GM12878 (cell line): ENCODE measurements around the gene NSFL1C. TPM values are rescaled to one million over a fixed set of nuclear protein-coding genes. Genes with fewer than 3 reads are reported as not detected.

ENCODE experiments used
- ATF7 ChIP-seq: fragments of 450-650 bp; IDR thresholded peaks from 2 replicates; pipeline ENCODE4 v1.6.1; 2016; ENCODE audit warnings: low read depth, mild to moderate bottlenecking
- CREB1 ChIP-seq: IDR thresholded peaks from 2 replicates; pipeline ENCODE4 v1.6.1; 2012; ENCODE audit warnings: low read depth, mild to moderate bottlenecking, inconsistent platforms
- NFYA ChIP-seq: IDR thresholded peaks from 2 replicates; pipeline ENCODE4 v1.6.1; 2011; ENCODE audit warnings: low read depth, mild to moderate bottlenecking, low read length, improper control_type of control experiment, borderline replicate concordance
- NRF1 ChIP-seq: conservative IDR thresholded peaks from 2 replicates; pipeline ENCODE4 v1.6.1; 2011; ENCODE audit warnings: mild to moderate bottlenecking, low read depth, low read length, improper control_type of control experiment
- SIX5 ChIP-seq: IDR thresholded peaks from 2 replicates; pipeline ENCODE4 v1.6.1; 2011; ENCODE audit warnings: mild to moderate bottlenecking, low read depth, low read length, moderate library complexity; ENCODE audit not compliant: severe bottlenecking
- SRF ChIP-seq, 2 experiments: IDR thresholded peaks; 2 replicates each; pipeline ENCODE4 v1.6.1; 2011; ENCODE audit warnings: low read depth in 2 of 2, low read length in 2 of 2, mild to moderate bottlenecking in 1 of 2, moderate library complexity in 1 of 2
- TAF1 ChIP-seq: IDR thresholded peaks from 2 replicates; pipeline ENCODE4 v1.6.1; 2011; ENCODE audit warnings: mild to moderate bottlenecking, low read depth, low read length, borderline replicate concordance
- TARDBP ChIP-seq: IDR thresholded peaks from 2 replicates; pipeline ENCODE4 v1.6.1; 2016; ENCODE audit warnings: borderline replicate concordance
- YY1 ChIP-seq: IDR thresholded peaks from 2 replicates; pipeline ENCODE4 v1.6.1; 2011; ENCODE audit warnings: low read depth, mild to moderate bottlenecking, low read length
- ZNF207 ChIP-seq: fragments of 450-650 bp; IDR thresholded peaks from 2 replicates; pipeline ENCODE4 v1.6.1; 2014; ENCODE audit warnings: antibody characterized with exemption, mild to moderate bottlenecking, borderline replicate concordance
- polyA plus RNA-seq, 11 experiments: library from polyadenylated mRNA; depleted of rRNA in 4 of 11; unstranded in 6 of 11; stranded (reverse) in 5 of 11; fragments of >200 nt; fragmentation: Nextera tagmentation in 4 of 11; fragmentation: Illumina TruSeq in 1 of 11; extraction: Ambion mirVana in 4 of 11; extraction: Trizol in 1 of 11; gene quantifications; 1 replicate in 1 of 11; 2 replicates in 10 of 11; pipeline versions ENCODE4 v1.2.1 to v1.2.3, GENCODE V29; 2011 to 2016; ENCODE audit warnings: inconsistent platforms in 2 of 11, missing spikeins in 2 of 11, low read depth in 1 of 11
- total RNA-seq, 4 experiments: library from RNA; depleted of rRNA in 3 of 4; stranded (reverse); fragments of >200 nt in 3 of 4; fragmentation: Illumina TruSeq in 1 of 4; extraction: Trizol in 1 of 4; gene quantifications; 2 replicates each; pipeline versions ENCODE4 v1.2.1 to v1.2.3, GENCODE V29; 2013 to 2021
- TF ChIP-seq, protein P1 (sequence below): fragments of 450-650 bp; formaldehyde crosslinking; IDR thresholded peaks from 2 replicates; pipeline ENCODE4 v1.5.0; 2022; ENCODE audit warnings: mild to moderate bottlenecking, missing genetic modification characterization
- TF ChIP-seq, protein P2 (sequence below): fragments of 450-650 bp; IDR thresholded peaks from 2 replicates; pipeline ENCODE4 v1.6.1; 2018; ENCODE audit warnings: borderline replicate concordance, mild to moderate bottlenecking; ENCODE audit not compliant: partially characterized antibody
- TF ChIP-seq, protein P3 (sequence below): IDR thresholded peaks from 2 replicates; pipeline ENCODE4 v1.6.1; 2012; ENCODE audit warnings: low read depth, low read length, improper control_type of control experiment
- TF ChIP-seq, protein P4 (sequence below): IDR thresholded peaks from 2 replicates; pipeline ENCODE4 v1.6.1; 2011; ENCODE audit warnings: borderline replicate concordance, low read depth, mild to moderate bottlenecking, moderate library complexity, low read length; ENCODE audit not compliant: insufficient read depth, poor library complexity, severe bottlenecking
- TF ChIP-seq, protein P5 (sequence below): IDR thresholded peaks from 2 replicates; pipeline ENCODE4 v1.6.1; 2012; ENCODE audit warnings: improper control_type of control experiment, low read depth, low read length; ENCODE audit not compliant: insufficient replicate concordance

The NSFL1C gene
- total and polyA plus RNA-seq, 10 of the 15 experiments (the other 5 are each of a cell fraction or from before 2014, with no cell fraction given): 21.5 to 100 (median 38.1) TPM

DNA sequence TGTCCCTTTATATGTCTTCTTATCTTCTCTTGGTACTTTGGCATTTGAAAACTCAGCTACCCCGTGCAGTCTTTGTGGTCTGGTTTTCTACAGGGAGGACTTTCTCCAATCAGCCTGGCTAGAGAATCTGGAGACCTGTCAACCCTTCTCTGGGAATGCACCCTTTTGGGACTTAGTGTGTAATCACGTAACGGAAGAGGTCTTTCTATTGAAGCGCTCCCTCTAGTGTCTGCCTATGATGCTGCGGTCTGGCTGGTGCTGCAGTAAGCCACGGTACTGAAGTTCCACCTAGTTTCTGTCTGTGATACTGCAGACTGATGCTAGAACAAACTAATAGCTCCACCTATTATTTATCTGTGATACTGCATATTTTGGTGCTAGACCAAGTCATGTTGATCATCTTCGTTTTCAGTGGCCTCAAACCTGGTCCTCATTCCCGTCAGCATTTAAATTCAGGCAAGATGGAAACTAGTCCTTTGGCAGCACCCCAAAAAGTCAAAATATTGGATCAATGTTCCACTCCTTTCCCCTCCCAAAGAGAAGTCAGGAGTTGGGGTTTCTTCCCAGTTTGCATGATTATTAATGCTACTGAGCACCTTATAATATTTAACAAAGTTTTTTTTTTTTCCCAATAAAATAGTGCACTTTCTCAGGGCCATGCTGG is 37.0 kb upstream of the NSFL1C start (continued):
- TF ChIP-seq SIX5 (no peak), NFYA (no peak), SRF (IDR thresholded peaks at IDR 0.05; ENCODE audit: low read depth in 2 of 2, low read length in 2 of 2) (no peak), NRF1 (no peak), YY1 (peak; percentile 74), ATF7 (peak; percentile 52), CREB1 (peak; percentile 69), TARDBP (no peak), ZNF207 (0 out of 2 replicates have a peak, but pooled peaks have one; percentile 48), TAF1 (no peak)
- TF ChIP-seq, protein P1, sequence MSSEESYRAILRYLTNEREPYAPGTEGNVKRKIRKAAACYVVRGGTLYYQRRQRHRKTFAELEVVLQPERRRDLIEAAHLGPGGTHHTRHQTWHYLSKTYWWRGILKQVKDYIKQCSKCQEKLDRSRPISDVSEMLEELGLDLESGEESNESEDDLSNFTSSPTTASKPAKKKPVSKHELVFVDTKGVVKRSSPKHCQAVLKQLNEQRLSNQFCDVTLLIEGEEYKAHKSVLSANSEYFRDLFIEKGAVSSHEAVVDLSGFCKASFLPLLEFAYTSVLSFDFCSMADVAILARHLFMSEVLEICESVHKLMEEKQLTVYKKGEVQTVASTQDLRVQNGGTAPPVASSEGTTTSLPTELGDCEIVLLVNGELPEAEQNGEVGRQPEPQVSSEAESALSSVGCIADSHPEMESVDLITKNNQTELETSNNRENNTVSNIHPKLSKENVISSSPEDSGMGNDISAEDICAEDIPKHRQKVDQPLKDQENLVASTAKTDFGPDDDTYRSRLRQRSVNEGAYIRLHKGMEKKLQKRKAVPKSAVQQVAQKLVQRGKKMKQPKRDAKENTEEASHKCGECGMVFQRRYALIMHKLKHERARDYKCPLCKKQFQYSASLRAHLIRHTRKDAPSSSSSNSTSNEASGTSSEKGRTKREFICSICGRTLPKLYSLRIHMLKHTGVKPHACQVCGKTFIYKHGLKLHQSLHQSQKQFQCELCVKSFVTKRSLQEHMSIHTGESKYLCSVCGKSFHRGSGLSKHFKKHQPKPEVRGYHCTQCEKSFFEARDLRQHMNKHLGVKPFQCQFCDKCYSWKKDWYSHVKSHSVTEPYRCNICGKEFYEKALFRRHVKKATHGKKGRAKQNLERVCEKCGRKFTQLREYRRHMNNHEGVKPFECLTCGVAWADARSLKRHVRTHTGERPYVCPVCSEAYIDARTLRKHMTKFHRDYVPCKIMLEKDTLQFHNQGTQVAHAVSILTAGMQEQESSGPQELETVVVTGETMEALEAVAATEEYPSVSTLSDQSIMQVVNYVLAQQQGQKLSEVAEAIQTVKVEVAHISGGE (CRISPR knock-in tag): no peak
- TF ChIP-seq, protein P2, sequence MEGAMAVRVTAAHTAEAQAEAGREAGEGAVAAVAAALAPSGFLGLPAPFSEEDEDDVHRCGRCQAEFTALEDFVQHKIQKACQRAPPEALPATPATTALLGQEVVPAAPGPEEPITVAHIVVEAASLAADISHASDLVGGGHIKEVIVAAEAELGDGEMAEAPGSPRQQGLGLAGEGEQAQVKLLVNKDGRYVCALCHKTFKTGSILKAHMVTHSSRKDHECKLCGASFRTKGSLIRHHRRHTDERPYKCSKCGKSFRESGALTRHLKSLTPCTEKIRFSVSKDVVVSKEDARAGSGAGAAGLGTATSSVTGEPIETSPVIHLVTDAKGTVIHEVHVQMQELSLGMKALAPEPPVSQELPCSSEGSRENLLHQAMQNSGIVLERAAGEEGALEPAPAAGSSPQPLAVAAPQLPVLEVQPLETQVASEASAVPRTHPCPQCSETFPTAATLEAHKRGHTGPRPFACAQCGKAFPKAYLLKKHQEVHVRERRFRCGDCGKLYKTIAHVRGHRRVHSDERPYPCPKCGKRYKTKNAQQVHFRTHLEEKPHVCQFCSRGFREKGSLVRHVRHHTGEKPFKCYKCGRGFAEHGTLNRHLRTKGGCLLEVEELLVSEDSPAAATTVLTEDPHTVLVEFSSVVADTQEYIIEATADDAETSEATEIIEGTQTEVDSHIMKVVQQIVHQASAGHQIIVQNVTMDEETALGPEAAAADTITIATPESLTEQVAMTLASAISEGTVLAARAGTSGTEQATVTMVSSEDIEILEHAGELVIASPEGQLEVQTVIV: no peak
- TF ChIP-seq, protein P3, sequence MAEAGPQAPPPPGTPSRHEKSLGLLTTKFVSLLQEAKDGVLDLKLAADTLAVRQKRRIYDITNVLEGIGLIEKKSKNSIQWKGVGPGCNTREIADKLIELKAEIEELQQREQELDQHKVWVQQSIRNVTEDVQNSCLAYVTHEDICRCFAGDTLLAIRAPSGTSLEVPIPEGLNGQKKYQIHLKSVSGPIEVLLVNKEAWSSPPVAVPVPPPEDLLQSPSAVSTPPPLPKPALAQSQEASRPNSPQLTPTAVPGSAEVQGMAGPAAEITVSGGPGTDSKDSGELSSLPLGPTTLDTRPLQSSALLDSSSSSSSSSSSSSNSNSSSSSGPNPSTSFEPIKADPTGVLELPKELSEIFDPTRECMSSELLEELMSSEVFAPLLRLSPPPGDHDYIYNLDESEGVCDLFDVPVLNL: no peak
- TF ChIP-seq, protein P4, sequence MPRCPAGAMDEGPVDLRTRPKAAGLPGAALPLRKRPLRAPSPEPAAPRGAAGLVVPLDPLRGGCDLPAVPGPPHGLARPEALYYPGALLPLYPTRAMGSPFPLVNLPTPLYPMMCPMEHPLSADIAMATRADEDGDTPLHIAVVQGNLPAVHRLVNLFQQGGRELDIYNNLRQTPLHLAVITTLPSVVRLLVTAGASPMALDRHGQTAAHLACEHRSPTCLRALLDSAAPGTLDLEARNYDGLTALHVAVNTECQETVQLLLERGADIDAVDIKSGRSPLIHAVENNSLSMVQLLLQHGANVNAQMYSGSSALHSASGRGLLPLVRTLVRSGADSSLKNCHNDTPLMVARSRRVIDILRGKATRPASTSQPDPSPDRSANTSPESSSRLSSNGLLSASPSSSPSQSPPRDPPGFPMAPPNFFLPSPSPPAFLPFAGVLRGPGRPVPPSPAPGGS: no peak
- TF ChIP-seq, protein P5, sequence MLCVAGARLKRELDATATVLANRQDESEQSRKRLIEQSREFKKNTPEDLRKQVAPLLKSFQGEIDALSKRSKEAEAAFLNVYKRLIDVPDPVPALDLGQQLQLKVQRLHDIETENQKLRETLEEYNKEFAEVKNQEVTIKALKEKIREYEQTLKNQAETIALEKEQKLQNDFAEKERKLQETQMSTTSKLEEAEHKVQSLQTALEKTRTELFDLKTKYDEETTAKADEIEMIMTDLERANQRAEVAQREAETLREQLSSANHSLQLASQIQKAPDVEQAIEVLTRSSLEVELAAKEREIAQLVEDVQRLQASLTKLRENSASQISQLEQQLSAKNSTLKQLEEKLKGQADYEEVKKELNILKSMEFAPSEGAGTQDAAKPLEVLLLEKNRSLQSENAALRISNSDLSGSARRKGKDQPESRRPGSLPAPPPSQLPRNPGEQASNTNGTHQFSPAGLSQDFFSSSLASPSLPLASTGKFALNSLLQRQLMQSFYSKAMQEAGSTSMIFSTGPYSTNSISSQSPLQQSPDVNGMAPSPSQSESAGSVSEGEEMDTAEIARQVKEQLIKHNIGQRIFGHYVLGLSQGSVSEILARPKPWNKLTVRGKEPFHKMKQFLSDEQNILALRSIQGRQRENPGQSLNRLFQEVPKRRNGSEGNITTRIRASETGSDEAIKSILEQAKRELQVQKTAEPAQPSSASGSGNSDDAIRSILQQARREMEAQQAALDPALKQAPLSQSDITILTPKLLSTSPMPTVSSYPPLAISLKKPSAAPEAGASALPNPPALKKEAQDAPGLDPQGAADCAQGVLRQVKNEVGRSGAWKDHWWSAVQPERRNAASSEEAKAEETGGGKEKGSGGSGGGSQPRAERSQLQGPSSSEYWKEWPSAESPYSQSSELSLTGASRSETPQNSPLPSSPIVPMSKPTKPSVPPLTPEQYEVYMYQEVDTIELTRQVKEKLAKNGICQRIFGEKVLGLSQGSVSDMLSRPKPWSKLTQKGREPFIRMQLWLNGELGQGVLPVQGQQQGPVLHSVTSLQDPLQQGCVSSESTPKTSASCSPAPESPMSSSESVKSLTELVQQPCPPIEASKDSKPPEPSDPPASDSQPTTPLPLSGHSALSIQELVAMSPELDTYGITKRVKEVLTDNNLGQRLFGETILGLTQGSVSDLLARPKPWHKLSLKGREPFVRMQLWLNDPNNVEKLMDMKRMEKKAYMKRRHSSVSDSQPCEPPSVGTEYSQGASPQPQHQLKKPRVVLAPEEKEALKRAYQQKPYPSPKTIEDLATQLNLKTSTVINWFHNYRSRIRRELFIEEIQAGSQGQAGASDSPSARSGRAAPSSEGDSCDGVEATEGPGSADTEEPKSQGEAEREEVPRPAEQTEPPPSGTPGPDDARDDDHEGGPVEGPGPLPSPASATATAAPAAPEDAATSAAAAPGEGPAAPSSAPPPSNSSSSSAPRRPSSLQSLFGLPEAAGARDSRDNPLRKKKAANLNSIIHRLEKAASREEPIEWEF: no peak
